Measurements from ENCODE around the gene USP33.

Gene USP33

DNA sequence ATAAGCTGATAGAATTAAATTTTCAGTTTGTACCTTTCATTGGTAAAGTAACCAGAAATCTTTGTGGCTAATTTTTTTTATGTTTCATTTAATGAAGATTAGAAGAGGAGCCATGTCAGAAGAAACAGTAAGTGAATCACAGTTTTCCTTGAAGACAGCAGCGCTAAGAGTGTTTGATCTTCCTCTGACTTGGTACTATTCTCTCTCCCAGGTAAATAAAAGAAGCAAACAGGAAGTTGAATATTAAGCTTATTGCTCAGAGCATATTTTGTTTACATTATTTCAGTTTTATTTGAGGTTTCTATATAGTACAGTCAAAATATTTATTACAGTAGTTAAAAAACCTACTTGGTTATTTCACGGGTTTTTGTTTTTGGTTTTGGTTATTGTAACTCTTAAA, 23.5 kb upstream of the USP33 start:
- peak overlapping the region; percentile 27 for H3K27ac ChIP-seq
- TF ChIP-seq, protein P1, sequence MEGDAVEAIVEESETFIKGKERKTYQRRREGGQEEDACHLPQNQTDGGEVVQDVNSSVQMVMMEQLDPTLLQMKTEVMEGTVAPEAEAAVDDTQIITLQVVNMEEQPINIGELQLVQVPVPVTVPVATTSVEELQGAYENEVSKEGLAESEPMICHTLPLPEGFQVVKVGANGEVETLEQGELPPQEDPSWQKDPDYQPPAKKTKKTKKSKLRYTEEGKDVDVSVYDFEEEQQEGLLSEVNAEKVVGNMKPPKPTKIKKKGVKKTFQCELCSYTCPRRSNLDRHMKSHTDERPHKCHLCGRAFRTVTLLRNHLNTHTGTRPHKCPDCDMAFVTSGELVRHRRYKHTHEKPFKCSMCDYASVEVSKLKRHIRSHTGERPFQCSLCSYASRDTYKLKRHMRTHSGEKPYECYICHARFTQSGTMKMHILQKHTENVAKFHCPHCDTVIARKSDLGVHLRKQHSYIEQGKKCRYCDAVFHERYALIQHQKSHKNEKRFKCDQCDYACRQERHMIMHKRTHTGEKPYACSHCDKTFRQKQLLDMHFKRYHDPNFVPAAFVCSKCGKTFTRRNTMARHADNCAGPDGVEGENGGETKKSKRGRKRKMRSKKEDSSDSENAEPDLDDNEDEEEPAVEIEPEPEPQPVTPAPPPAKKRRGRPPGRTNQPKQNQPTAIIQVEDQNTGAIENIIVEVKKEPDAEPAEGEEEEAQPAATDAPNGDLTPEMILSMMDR (IDR thresholded peaks at IDR 0.05): no peak
- TF ChIP-seq ZFX (IDR thresholded peaks at IDR 0.05; ENCODE audit: borderline replicate concordance): no peak

DNA sequence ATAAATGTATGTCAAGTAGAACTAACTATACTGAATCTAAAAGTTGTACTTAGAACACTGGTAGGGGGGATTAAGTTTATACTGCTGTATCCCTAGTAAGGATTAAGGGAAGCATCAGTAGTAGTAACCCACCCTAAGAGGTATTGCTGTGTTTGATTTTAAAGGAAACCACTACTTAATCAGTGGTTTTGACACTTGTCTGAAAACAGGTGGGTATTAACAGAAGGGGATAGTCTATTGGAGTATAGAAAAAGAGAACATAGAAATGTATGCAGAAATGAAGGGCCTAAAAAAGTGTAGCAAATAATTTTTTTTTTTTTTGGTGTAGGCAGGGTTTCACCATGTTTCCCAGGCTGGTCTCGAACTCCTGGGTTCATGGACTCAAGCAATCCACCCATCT, 22.0 kb upstream of the USP33 start:
- no peak for TF ChIP-seq ZFX (IDR thresholded peaks at IDR 0.05; ENCODE audit: borderline replicate concordance)
- TF ChIP-seq, protein P1 (IDR thresholded peaks at IDR 0.05): no peak
- H3K27ac ChIP-seq: no peak overlapping the region

DNA sequence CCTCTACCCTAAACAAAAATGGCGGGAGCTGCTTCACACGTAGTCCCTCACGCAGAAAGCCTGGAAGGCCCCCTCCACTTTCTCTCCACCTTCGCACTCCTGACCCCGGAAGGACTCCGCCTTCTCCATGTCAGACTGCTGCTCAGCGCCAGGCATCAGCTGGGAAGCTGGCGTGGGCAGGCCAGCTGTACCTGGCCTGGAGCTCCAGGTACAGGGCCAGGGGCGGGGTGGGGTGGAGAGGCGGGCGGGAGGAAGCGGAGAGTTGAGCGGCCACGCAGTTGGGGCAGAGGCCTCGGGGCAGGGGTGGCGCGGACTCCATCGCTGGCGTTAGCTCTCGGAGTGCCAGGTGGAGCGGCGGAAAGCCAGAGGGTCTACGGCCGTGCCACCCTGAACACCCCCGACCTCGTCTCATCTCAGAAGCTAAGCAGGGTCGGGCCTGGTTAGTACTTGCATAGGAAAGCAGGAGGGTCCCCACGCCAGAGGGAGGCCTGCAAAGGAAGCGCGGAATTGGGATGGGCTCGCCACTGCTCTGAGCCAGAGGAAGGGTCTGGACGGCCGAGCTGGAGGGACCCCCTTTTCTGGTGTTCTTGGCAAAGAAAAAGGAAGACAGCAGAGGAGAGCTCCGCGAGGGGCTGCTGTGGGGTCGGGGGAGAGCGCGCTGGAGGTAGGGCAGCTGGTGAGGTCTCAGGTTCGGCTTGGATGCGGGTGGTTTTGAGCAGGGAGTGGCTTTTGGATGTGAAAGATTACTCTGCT, 20.1 kb upstream of the USP33 start, which contains the start of gene MIGA1:
MIGA1 (plus strand) TSS at position 121 of the 753 bp plus-strand sequence. CDS start 3,604 bp downstream, outside the sequence.
- H3K27ac ChIP-seq: peak within 1 kb of the TSS; percentile 75
- TF ChIP-seq ZFX (IDR thresholded peaks at IDR 0.05; ENCODE audit: borderline replicate concordance): no peak
- TF ChIP-seq, protein P1 (IDR thresholded peaks at IDR 0.05): 0 out of 2 replicates have a peak, but pooled peaks have one; percentile 4

DNA sequence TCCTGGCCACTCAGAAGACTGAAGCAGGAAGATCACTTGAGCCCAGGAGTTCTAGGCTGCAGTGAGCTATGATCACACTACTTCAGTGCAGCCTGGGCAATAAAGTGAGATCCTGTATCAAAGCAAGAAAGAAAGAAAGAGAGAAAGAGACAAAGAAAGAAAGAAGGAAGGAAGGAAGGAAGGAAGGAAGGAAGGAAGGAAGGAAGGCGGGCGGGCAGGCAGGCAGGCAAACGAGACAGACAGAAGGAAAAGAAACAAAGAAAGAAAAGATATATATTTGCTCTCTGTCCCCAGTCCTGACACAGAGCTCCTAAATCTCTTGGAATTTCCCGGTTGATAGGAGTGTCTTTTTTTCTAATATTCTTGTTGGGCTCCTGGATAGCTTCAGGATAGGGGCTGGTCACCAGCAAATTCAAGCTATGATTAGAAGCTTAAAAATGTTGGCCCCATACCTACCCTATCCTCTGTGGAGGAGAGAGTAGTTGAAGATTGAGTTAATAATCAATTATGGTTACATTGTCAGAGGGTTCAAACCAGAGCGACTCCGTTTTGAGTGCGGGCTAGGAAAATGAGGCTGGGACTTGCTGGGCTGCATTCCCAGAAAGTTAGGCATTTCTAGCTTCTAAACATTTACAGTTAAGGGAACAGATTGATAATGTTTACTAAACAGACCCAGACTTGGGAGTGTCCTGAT, 16.5 kb upstream of the USP33 start:
- H3K27ac ChIP-seq: no peak overlapping the region
- no peak for TF ChIP-seq ZFX (IDR thresholded peaks at IDR 0.05; ENCODE audit: borderline replicate concordance)
- TF ChIP-seq, protein P1 (IDR thresholded peaks at IDR 0.05): no peak

DNA sequence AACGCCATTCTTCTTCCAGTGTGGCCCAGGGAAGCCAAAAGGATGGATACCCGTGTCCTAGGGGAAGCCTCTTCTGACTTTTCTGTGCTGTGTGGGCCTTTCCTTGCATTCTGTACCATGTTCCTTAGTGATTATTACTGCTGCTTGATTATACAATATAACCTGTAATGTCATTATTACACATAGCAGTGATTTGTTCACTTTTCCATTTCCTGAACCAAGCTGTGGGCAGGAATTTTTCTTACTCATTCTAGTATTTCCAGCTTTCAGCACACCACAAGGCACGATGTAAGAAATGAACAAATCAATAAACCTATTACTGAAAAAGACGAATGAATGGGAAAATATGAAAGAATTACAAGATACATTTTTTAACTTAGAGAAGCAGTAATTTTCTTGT, 8.4 kb upstream of the USP33 start:
- no peak overlapping the region for H3K27ac ChIP-seq
- TF ChIP-seq, protein P1 (IDR thresholded peaks at IDR 0.05): no peak
- TF ChIP-seq ZFX (IDR thresholded peaks at IDR 0.05; ENCODE audit: borderline replicate concordance): no peak

DNA sequence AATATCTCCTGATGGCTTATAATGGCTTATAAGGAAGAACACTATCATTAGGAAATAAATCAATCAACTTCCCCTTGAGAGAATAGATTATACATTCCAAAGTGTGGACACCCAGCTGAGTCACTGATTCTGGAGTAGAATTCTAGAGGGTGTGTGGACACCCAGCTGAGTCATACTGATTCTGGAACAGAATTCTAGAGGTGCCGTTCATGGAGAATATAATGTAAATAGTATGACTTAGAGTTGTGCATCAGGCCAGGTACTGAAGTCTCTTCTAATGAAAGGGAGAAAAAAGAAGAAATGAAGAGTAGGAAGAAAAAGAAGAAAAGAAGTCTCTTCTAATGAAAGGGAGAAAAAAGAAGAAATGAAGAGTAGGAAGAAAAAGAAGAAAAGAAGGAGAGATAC, 2.4 kb upstream of the USP33 start:
- no peak overlapping the region for H3K27ac ChIP-seq

More for the DNA sequence above, 2.4 kb upstream of the USP33 start:
- no peak for TF ChIP-seq ZFX (IDR thresholded peaks at IDR 0.05; ENCODE audit: borderline replicate concordance)
- TF ChIP-seq, protein P1 (IDR thresholded peaks at IDR 0.05): no peak
